AG20443 (cell line): ENCODE measurements around the gene EEIG2.
"Not testable (repeated sequence)": the region's sequence is repeated elsewhere in the genome, so short reads cannot be mapped to it uniquely, and the experiment has no call there.

Source experiments
- DNase-seq: peaks from one replicate; pipeline ENCODE4 v3.0.0; 2012; ENCODE audit warnings: low spot score, mixed read lengths

Gene EEIG2

GRCh38 chr1:108559215-108560186, at the start of gene EEIG2:
Gene EEIG2, plus strand, starts transcription at chr1:108560100. Its CDS starts 329 bp downstream, at chr1:108560429.
- peak; percentile 97 for DNase-seq

GRCh38 chr1:108511764-108512163, 48.1 kb upstream of the EEIG2 start:
- no peak for DNase-seq

DNA sequence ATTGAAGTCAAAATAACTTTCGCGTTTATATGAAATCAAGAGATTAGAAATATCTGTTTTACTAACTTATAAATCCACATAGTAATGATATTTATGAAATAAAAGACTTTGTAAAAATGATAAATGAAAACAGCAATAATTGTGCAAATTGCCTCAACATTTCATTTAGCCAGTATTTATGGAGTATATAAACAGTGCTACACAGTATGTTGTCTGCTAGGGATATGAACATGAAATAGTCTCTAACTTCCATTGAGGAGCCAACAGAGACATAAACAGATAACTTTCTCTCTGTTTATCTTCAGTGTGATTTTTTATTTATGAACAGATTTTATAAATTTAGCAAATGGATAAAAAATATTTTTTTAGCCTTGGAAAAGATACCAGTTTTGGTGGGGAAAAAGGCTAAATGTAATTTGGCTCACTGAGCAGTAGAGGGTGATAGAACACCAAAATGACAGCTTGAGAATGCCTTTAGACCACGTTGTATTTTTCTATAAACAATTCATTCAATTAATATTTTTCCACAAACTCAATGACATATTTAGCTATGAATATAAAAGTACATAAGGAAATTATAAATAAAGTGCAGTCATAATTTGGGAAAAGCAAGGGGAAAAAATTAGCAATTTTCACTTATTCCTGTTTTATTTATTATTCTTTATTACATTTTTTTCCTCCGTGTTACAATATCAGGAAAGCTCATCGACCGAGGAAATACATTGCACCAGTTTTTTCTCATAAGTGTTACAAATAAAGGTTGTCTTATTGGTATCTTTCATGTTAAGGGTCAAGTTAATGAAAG, 47.5 kb upstream of the EEIG2 start:
- peak; percentile 37 for DNase-seq

DNA sequence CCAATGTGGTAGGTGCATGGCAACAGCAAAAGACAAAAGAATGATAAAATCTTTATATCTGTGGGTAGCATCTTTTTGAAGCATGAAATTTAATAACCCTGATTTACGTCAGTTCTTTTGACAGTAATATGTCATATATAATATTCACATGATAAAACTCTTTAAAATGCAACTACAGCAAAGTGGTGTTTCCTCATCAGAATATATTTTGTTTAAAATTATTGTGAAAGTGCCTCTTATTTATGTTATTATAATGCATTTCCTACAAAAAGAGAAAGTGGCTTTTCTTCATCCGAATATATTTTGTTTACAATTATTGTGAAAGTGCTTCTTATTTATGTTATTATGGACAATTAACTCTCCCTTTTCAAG, 46.9 kb upstream of the EEIG2 start:
- DNase-seq: no peak

GRCh38 chr1:108513914-108514313, 46.0 kb upstream of the EEIG2 start:
- not testable (repeated sequence) for DNase-seq

GRCh38 chr1:108517301-108517897, 42.5 kb upstream of the EEIG2 start:
- not testable (repeated sequence) for DNase-seq

GRCh38 chr1:108521990-108522393, 37.9 kb upstream of the EEIG2 start:
- no peak for DNase-seq

DNA sequence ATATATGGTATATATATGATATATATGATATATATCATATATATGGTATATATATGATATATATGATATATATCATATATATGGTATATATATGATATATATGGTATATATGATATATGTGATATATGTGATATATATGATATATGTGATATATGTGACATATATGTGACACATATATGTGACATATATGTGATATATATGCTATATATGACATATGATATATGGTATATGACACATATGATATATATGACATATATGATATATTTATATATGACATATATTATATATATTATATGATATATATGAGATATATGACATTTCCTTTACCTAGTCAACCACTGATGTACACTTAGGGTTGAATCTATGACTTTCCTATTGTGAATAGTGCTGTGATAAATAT, 36.1 kb upstream of the EEIG2 start:
- DNase-seq: no peak

GRCh38 chr1:108524676-108525075, 35.2 kb upstream of the EEIG2 start:
- no peak for DNase-seq

DNA sequence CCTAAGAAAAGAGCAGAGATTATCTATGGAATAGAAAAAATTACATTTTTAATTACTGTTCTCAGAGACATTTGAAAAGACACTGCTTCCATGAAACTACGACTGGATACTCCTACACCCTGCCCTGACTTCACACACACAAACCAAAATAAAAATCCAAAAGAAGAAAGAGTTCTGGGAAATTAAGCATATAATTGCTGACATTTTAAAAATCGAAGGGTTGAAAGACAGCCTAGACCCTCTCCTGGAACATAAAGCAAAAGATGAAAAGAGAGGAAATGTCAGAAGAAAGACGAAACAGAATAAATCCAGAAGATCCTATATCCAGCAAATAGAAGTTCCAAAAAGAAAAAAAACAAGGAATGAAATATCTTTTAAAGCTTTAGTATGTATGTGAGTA, 32.8 kb upstream of the EEIG2 start:
- DNase-seq: no peak

- no peak for DNase-seq
Measured at GRCh38 chr1:108527837-108528236, 32.1 kb upstream of the EEIG2 start.

DNA sequence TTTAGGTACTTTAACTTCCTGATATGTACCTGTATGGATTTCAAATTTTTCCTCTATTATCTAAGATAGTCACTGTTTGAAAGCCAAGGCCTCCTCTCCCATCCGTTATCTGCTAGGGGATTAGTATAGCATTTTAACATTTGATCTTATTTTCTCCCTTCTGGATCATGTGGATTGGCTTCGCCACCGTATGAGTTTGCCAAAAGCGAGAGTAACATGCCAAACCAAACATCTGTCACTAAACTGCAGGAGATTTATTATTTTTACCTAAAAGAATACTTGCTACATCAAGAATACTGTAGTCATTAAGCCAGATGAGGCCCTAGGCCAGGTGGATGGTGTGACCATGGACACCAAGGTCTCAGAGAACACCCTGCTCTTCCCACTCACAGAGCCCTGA, 28.5 kb upstream of the EEIG2 start:
- DNase-seq: no peak

- DNase-seq: no peak
Measured at GRCh38 chr1:108532730-108533129, 27.2 kb upstream of the EEIG2 start.

GRCh38 chr1:108533351-108534083, 26.4 kb upstream of the EEIG2 start:
- no peak for DNase-seq

DNA sequence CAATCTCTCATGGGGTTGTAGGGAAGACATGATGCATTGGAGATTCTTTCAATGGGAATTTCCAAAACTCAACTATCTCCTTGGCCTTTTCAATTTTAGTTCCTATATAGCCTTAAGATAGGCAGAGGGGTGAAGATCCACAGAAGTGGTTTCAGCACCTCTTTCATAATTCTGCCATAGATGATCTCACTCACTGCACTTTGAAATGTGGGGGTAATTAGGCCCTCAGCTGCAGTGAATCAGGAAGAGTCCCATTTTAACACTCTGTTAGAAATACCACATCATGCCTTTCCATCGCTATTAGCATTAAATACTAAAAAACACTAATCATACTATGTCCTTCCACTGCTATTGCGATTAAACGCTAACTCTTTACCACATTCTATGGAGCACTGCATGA, 25.1 kb upstream of the EEIG2 start:
- no peak for DNase-seq

GRCh38 chr1:108535315-108535897, 24.5 kb upstream of the EEIG2 start:
- not testable (repeated sequence) for DNase-seq

DNA sequence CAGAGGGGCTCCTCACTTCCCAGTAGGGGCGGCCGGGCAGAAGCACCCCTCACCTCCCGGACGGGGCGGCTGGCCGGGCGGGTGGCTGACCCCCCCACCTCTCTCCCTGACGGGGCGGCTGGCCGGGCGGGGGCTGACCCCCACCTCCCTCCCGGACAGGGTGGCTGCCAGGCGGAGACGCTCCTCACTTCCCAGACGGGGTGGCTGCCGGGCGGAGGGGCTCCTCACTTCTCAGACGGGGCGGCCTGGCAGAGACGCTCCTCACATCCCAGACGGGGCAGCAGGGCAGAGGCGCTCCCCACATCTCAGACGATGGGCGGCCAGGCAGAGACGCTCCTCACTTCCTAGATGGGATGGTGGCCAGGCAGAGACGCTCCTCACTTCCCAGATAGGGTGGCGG, 23.9 kb upstream of the EEIG2 start:
- DNase-seq: not testable (repeated sequence)

- DNase-seq: not testable (repeated sequence)
Measured at GRCh38 chr1:108536791-108537190, 23.1 kb upstream of the EEIG2 start.

- DNase-seq: no peak
Measured at GRCh38 chr1:108537976-108538375, 21.9 kb upstream of the EEIG2 start.

DNA sequence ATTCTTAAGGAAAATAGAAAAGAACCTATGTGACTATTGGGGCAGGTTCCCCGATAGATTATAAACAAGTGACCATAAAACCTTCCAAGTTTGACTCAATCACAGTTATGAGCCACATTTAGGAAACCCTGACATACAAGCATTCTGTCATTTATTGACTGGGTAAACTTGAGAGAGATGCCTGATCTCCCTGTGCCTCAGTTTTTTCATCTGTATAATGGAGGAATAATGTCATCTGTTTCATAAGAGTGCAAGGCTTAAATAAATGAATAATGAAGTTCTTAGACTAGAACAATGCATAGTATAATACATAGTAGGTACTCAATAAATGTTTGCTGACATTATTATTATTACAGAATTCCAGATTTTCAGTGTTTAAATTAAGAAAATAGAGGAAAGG, 18.9 kb upstream of the EEIG2 start:
- DNase-seq: no peak

GRCh38 chr1:108541861-108542260, 18.0 kb upstream of the EEIG2 start:
- DNase-seq: no peak
